OCI-M2 (cell line): ENCODE results near the gene PAIP2.
"Not testable (repeated sequence)": the region's sequence is repeated elsewhere in the genome, so short reads cannot be mapped to it uniquely, and the experiment has no call there.

Source experiments
- DNase-seq: peaks from one replicate; lab custom pipeline; 2025; ENCODE audit not compliant: unreplicated experiment; lab: John Stamatoyannopoulos, UW

PAIP2 gene

GRCh38 chr5:139314276-139314675, 27.4 kb upstream of the PAIP2 start:
- DNase-seq = no peak

- DNase-seq = no peak
Measured at GRCh38 chr5:139315056-139315615, 26.5 kb upstream of the PAIP2 start.

- no peak for DNase-seq
Measured at GRCh38 chr5:139335811-139336210, 5.8 kb upstream of the PAIP2 start.

GRCh38 chr5:139340051-139340450, 1.6 kb upstream of the PAIP2 start:
- DNase-seq = no peak

- DNase-seq = no peak
Measured at GRCh38 chr5:139341187-139341688, 416 bp upstream of the PAIP2 start.

GRCh38 chr5:139342423-139342723, 719 bp downstream of the PAIP2 start:
- no peak for DNase-seq

GRCh38 chr5:139343476-139343875, 1.8 kb downstream of the PAIP2 start:
- DNase-seq = no peak

DNA sequence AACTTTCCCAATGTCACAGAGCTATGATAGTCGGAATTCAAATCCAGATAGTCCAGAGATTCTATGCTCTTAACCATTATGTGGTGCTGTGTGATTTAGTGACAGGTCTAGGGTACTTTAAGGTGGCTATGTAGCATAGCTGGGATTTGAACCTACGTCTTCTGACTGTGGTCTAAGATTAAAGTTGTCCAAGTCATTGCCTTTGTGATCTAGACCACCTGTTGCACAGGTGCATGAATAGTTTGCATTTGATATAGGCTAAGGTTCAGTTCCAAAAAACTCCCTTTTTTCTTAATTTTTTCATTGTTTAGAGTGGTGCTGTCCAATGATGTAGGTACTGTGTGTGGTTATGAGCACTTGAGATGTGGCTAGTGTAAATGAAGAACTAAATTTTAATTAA, 2.5 kb downstream of the PAIP2 start:
- no peak for DNase-seq

- DNase-seq = not testable (repeated sequence)
Measured at GRCh38 chr5:139345442-139345841, 3.8 kb downstream of the PAIP2 start.

- not testable (repeated sequence) for DNase-seq
Measured at GRCh38 chr5:139347863-139348262, 6.2 kb downstream of the PAIP2 start.

DNA sequence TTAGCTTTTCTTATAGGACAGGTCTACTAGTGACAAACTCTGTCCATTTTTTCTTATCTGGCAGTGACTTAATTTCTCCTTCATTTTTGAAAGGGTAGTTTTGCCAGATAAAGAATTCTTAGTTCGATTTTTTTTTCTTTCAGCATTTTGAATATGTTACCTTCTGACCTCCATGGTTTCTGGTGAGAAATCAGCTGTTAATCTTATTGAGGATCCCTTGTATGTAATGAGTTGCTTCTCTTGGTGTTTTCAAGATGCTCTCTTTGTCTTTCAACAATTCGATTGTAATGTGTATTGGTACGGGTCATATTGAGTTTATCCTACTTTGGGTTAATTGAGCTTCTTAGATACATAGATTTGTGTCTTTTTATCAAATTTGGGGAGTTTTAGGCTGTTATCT, 12.5 kb downstream of the PAIP2 start:
- DNase-seq = no peak

GRCh38 chr5:139355900-139356299, 14.2 kb downstream of the PAIP2 start:
- DNase-seq = not testable (repeated sequence)

GRCh38 chr5:139358064-139358463, 16.4 kb downstream of the PAIP2 start:
- DNase-seq = no peak

- no peak for DNase-seq
Measured at GRCh38 chr5:139360384-139360783, 18.7 kb downstream of the PAIP2 start.

DNA sequence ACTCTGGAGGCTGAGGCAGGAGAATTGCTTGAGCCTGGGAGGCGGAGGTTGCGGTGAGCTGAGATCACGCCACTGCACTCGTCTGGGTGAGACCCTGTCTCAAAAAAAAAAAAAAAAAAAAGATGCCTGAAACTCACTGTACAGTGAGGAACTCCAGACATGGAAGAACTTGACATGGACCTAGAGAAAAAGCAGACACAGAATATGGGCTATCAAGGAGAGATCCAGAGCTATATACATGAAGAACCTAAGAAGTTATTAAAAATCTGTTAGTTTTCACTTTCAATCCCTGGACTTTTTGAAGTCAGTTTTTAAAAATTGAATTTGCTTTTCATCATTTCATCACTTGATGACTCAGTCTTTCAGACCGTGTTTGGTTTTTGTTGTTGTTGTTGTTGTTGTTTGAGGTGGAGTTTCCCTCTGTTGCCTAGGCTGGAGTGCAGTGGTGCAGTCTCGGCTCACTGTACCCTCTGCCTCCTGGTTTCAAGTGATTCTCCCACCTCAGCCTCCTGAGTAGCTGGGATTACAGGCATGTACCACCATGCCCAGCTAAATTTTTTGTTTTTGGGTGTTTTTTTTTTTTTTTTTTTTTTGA, 20.3 kb downstream of the PAIP2 start:
- DNase-seq = no peak

- no peak for DNase-seq
Measured at GRCh38 chr5:139363937-139364336, 22.3 kb downstream of the PAIP2 start.

GRCh38 chr5:139364466-139364865, 22.8 kb downstream of the PAIP2 start:
- DNase-seq = no peak

DNA sequence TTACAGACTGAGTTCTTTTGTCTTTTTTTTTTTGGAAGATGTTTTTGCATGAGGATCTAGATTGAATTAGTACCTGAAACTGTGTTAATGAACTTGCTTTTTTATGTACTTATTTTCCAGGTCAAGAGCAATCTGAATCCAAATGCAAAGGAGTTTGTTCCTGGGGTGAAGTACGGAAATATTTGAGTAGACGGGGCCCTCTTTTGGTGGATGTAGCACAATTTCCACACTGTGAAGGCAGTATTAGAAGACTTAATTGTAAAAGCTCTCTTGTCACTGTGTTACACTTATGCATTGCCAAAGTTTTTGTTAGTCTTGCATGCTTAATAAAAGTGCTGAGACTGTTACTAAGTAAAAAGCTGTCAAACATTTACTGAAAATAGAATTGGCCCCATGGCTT, 27.0 kb downstream of the PAIP2 start:
- no peak for DNase-seq

- no peak for DNase-seq
Measured at GRCh38 chr5:139369181-139369580, 27.5 kb downstream of the PAIP2 start.

DNA sequence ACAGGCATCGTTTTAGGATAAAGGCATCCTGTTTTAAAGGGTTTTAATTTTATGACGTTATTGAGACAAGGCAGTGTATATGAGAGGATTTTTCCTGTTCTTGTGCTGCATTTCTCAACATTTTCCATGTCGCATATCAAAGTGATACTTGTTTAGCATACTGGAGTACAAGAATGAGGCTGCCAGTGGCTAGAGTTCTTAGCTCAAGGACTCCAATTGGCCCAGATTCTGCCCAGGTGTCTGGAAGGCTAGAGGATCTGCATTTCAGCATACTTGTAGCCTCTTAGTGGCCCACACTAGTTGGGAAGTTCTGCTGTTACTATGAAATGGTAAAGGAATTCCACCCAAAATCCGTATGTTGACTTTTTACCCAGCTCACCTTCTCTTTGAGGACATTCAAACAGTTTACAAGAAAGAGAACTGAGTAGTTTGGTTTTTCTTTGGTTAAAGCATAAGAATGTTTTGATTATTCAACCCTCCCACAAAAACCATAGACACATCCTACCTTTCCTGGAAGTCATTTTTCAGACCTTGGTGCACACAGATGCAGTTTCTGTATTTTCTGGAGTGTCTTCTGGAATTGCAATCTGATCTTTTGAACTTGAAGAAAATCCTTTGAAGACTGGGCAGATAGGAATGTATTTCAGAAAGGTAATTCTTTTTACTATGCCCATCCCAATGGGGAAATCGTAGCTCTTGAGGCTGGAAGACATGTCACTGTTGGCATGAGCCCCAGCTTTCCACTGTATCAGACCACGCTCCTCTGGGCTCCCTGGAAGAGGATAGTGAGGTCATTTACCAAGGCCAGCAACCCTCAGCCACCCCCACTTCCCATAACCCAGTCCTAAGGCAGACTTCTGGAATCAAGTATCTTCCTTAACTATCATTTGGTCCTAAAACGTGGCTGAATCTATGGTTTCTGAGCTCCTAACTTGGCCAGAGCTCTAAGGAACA, 30.1 kb downstream of the PAIP2 start:
- no peak for DNase-seq

DNA sequence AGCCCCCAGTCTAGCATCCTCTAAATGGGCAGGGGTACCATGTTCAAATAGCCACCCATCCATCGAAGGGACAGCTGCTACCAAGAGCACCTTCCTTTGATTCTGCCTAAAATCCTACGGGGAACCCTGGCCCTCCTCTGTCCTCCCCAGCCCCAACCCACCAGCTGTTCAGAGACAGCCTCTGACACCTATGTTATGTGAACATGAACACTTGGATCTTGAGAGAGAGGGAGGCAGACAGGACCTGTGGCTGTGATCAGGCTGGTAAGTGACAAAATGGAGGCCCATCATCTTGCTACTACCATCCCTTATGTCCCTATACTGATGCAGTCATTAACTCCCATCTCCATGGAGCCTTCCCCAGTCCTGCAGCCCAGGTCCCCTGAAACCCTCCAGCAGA, 33.3 kb downstream of the PAIP2 start:
- no peak for DNase-seq

DNA sequence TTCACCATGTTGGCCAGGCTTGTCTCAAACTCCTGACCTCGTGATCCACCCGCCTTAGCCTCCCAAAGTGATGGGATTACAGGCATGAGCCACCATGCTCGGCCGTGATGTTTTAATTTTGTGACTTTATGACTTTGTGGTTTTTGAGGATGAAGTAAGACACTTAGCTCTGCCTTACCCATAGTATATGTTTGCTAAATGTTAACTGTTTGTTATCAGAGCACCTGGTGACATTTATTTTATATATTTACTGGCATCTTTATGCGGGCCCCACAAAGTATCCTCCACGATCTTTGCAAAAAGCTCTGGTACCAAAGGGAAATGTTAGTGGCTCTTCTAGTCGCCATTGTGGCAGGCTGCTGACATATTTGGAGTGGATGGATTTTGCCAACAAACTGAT, 34.7 kb downstream of the PAIP2 start:
- no peak for DNase-seq
